Lung (tissue), 12 donors: Measurements from ENCODE around the gene GALNT9. TPM values are rescaled to one million over a fixed set of nuclear protein-coding genes. Genes with fewer than 3 reads are reported as not detected.

Source experiments
- ATAC-seq: fragments of 200-7000 bp; cut with Tn5 transposase; one replicate; pipeline ENCODE4 v1.9.1; 2020; ENCODE audit warnings: moderate number of reproducible peaks; ENCODE audit not compliant: insufficient read depth, low FRiP score
- DNase-seq, 3 donors: peaks; one replicate each; pipeline ENCODE4 v3.0.0-alpha.2; 2013 to 2017
- H3K27ac ChIP-seq, 2 donors: one replicate each; pipeline ENCODE4 v1.5.1; 2013; ENCODE audit warnings: mild to moderate bottlenecking in 2 of 2, moderate library complexity in 2 of 2, control low read depth in 1 of 2, inconsistent platforms in 1 of 2, low read depth in 1 of 2, low read length in 1 of 2
- H3K27me3 ChIP-seq, 3 donors: one replicate each; pipeline ENCODE4 v1.5.1; 2013; ENCODE audit warnings: low read length in 2 of 3; ENCODE audit not compliant: control insufficient read depth in 3 of 3, insufficient read depth in 3 of 3
- H3K36me3 ChIP-seq, 4 donors: one replicate each; pipeline ENCODE4 v1.5.1; 2013; ENCODE audit warnings: low read length in 4 of 4, mild to moderate bottlenecking in 1 of 4, moderate library complexity in 1 of 4; ENCODE audit not compliant: control insufficient read depth in 4 of 4, insufficient read depth in 4 of 4
- H3K4me1 ChIP-seq, 5 donors: one replicate each; pipeline ENCODE4 v1.5.1; 2013; ENCODE audit warnings: low read length in 5 of 5, mild to moderate bottlenecking in 2 of 5, moderate library complexity in 1 of 5; ENCODE audit not compliant: control insufficient read depth in 5 of 5, insufficient read depth in 5 of 5
- H3K4me3 ChIP-seq: one replicate; pipeline ENCODE4 v1.5.1; 2013; ENCODE audit warnings: mild to moderate bottlenecking, control low read depth, moderate library complexity
- H3K9ac ChIP-seq, 2 donors: one replicate each; pipeline ENCODE4 v1.5.1; 2013; ENCODE audit warnings: low read length in 2 of 2, control low read depth in 1 of 2; ENCODE audit not compliant: insufficient read depth in 1 of 2
- H3K9me3 ChIP-seq, 4 donors: one replicate each; pipeline ENCODE4 v1.5.1; 2013; ENCODE audit warnings: low read length in 3 of 4, mild to moderate bottlenecking in 1 of 4, moderate library complexity in 1 of 4; ENCODE audit not compliant: control insufficient read depth in 4 of 4, insufficient read depth in 3 of 4
- CTCF ChIP-seq: IDR thresholded peaks from 2 replicates; pipeline ENCODE4 v1.5.1; 2012; ENCODE audit warnings: mild to moderate bottlenecking; ENCODE audit errors: control extremely low read depth, extremely low read depth
- WGBS, 2 donors: extraction: QIAGEN DNeasy Blood & Tissue Kit; methylation state at CpG; one replicate each; pipeline ENCODE4 v1.1.7; 2013; 5-methylcytosine and 5-hydroxymethylcytosine counted together
- polyA plus RNA-seq, 2 donors: library from polyadenylated mRNA; stranded (reverse); fragments of 200-250 nt; gene quantifications; one replicate each; pipeline ENCODE4 v1.2.1, GENCODE V29; 2013
- total RNA-seq, 2 donors: library from RNA; depleted of rRNA in 1 of 2; stranded (reverse); fragments of >200 nt in 1 of 2; gene quantifications; one replicate each; pipeline ENCODE4 v1.2.1, GENCODE V29; 2014 to 2021
- donor health status: control.
- donor health status: control.
- donor health status: Bipolar disorder and iron deficiency.
- donor health status: healthy.
- donor health status: DM: yes; HTN: yes; CAD: no.

The GALNT9 gene
- total and polyA plus RNA-seq, 4 donors, result 0.13 to 1.7 (median 0.79) TPM

GRCh38 chr12:132178801-132179401 is 150.5 kb downstream of the GALNT9 start:
- Histone ChIP-seq H3K27ac (no peak overlapping the region), H3K9me3 (peaks cover 0 to 9% (median 2%) of the 10 kb centered on the region in 4 donors), H3K27me3 (peaks cover 0 to 36% (median 0%) of the 10 kb centered on the region in 3 donors), H3K4me1 (no peaks in the 10 kb centered on the region), H3K36me3 (no peaks in the 10 kb centered on the region), H3K9ac (no peak overlapping the region), H3K4me3 (no peak overlapping the region)
- DNase-seq, result no peak
- no peak for ATAC-seq
- no peak for TF ChIP-seq CTCF
- 58 to 65% methylated on average over 39 of the region's 39 CpGs for WGBS, 2 donors

- Histone ChIP-seq H3K36me3 (no peaks in the 10 kb centered on the region), H3K27ac (no peak overlapping the region), H3K27me3 (peaks cover 0 to 36% (median 0%) of the 10 kb centered on the region in 3 donors), H3K4me3 (no peak overlapping the region), H3K4me1 (no peaks in the 10 kb centered on the region), H3K9ac (no peak overlapping the region), H3K9me3 (peaks cover 0 to 9% (median 2%) of the 10 kb centered on the region in 4 donors)
- ATAC-seq (no peak), DNase-seq (peak in 2 of 3 donors; percentile 58 to 70)
- 8 to 25% methylated on average over 8 of the region's 8 CpGs for WGBS, 2 donors
- TF ChIP-seq CTCF, result no peak
These were observed 151.1 kb downstream of the GALNT9 start for GRCh38 chr12:132178316-132178715.

GRCh38 chr12:132176920-132177551 is 152.4 kb downstream of the GALNT9 start:
- Histone ChIP-seq H3K9me3 (peaks cover 0 to 6% (median 0%) of the 10 kb centered on the region in 4 donors), H3K27ac (no peak overlapping the region), H3K36me3 (no peaks in the 10 kb centered on the region), H3K9ac (no peak overlapping the region), H3K4me3 (no peak overlapping the region), H3K27me3 (peaks cover 0 to 33% (median 0%) of the 10 kb centered on the region in 3 donors), H3K4me1 (no peaks in the 10 kb centered on the region)
- TF ChIP-seq CTCF, result no peak
- DNase-seq (no peak), ATAC-seq (no peak)
- 78 to 88% methylated on average over 25 of the region's 25 CpGs for WGBS, 2 donors
